ENCODE data around the gene PRKX. TPM values are rescaled to one million over a fixed set of nuclear protein-coding genes. Genes with fewer than 3 reads are reported as not detected.
"Not testable (repeated sequence)": the region's sequence is repeated elsewhere in the genome, so short reads cannot be mapped to it uniquely, and the experiment has no call there.

The PRKX gene
- total and polyA plus RNA-seq, 2 of the 8 experiments (the other 6 are each of a cell fraction or from before 2014, with no cell fraction given) = 19.4 to 55.3 TPM

GRCh38 chrX:3734456-3734855, 21.0 kb upstream of the PRKX start:
- 76% methylated on average over 4 of the region's 4 CpGs; no CpG with 5 or more reads in 1 of the 2 experiments for WGBS, 2 experiments (ENCODE audit: extremely low coverage in 1 of 2, insufficient coverage in 1 of 2, insufficient read length in 1 of 2, insufficient replicate concordance in 2 of 2, low coverage in 1 of 2, low lambda C conversion rate in 2 of 2, missing lambda C conversion rate in 1 of 2)
- H2BK12ac ChIP-seq (ENCODE audit: low read depth, low read length); POLR2A ChIA-PET (ENCODE audit: partially characterized antibody); H3K23ac ChIP-seq (ENCODE audit: insufficient read length); H2BK5ac ChIP-seq (ENCODE audit: low read depth, low read length); CTCF ChIA-PET (ENCODE audit: partially characterized antibody); H3K23me2 ChIP-seq (ENCODE audit: low read depth, low read length); H3K4me3 ChIP-seq (ENCODE audit: extremely low read depth in 1 of 4, insufficient read depth in 2 of 4, low read depth in 3 of 4, low read length in 4 of 4); H4K20me1 ChIP-seq (replicated peaks in 1 of 2; ENCODE audit: control insufficient read depth in 1 of 2, insufficient read depth in 2 of 2, low read length in 2 of 2); H3K27ac ChIP-seq (ENCODE audit: low read depth, low read length); H2BK15ac ChIP-seq (ENCODE audit: low read length); H2BK20ac ChIP-seq (ENCODE audit: low read length); H3K36me3 ChIP-seq (ENCODE audit: control insufficient read depth in 2 of 4, insufficient read depth in 4 of 4, low read length in 3 of 4); H3K27me3 ChIP-seq (replicated peaks in 1 of 4; ENCODE audit: control insufficient read depth in 3 of 4, extremely low read depth in 1 of 4, insufficient read depth in 3 of 4, low read length in 3 of 4); H3K9ac ChIP-seq (replicated peaks in 1 of 4; ENCODE audit: extremely low read depth in 1 of 4, low read depth in 3 of 4, low read length in 3 of 4); FAIRE-seq; H4K8ac ChIP-seq (ENCODE audit: extremely low read depth, insufficient read depth, low read length); H3K9me3 ChIP-seq (ENCODE audit: insufficient read depth in 2 of 2, low read depth in 1 of 2, low read length in 1 of 2); H4K5ac ChIP-seq (ENCODE audit: insufficient read length, low read depth, low read length); H3K56ac ChIP-seq (replicated peaks; ENCODE audit: insufficient read length, low read depth, low read length); H3K4me2 ChIP-seq (ENCODE audit: insufficient read depth in 1 of 2, low read depth in 2 of 2, low read length in 2 of 2); H3K18ac ChIP-seq (ENCODE audit: extremely low read depth, low read length); H2AK5ac ChIP-seq (ENCODE audit: low read depth, low read length); H2BK120ac ChIP-seq (replicated peaks; ENCODE audit: low read depth, low read length); H3K14ac ChIP-seq (ENCODE audit: insufficient read length); H3K79me1 ChIP-seq (ENCODE audit: low read depth, low read length); H3K4me1 ChIP-seq (replicated peaks in 1 of 4; ENCODE audit: control insufficient read depth in 3 of 4, insufficient read depth in 4 of 4, low read length in 3 of 4); H3K4ac ChIP-seq (replicated peaks; ENCODE audit: insufficient read length, low read depth, low read length); H3K79me2 ChIP-seq (ENCODE audit: control insufficient read depth in 1 of 2, insufficient read depth in 2 of 2, low read length in 2 of 2); H2AFZ ChIP-seq (ENCODE audit: low read length); H4K91ac ChIP-seq (replicated peaks; ENCODE audit: insufficient read length, low read length); DNase-seq (ENCODE audit: low read depth in 1 of 2, low spot score in 2 of 2): not testable (repeated sequence)
